ENCODE data around the gene NID1. TPM values are rescaled to one million over a fixed set of nuclear protein-coding genes. Genes with fewer than 3 reads are reported as not detected.

The NID1 gene
- 0.56 and 0.77 TPM in 2 replicates for polyA plus RNA-seq

GRCh38 chr1:236064674-236065508 is at the start of gene NID1:
Gene NID1, minus strand, starts transcription at chr1:236065090. Its CDS starts 11 bp downstream, at chr1:236065079.

Other genes with a start within 250 kb of the NID1 start
- 29.4 and 30.0 TPM in 2 replicates for gene LYST, start 198.2 kb downstream of the NID1 start, polyA plus RNA-seq
- 45.2 and 45.6 TPM in 2 replicates for gene GPR137B, start 77.4 kb upstream of the NID1 start, polyA plus RNA-seq
- gene ERO1B, start 216.9 kb upstream of the NID1 start, polyA plus RNA-seq, result 13.4 and 13.6 TPM in 2 replicates